IPS-20b (cell line): ENCODE data around the gene MICAL3.
"Not testable (repeated sequence)": the region's sequence is repeated elsewhere in the genome, so short reads cannot be mapped to it uniquely, and the experiment has no call there.

ENCODE experiments used
- H3K27ac ChIP-seq: one replicate; pipeline ENCODE4 v1.5.1; 2013; ENCODE audit warnings: low read length
- H3K27me3 ChIP-seq: 2 replicates; pipeline ENCODE4 v1.6.1; 2013; ENCODE audit warnings: mild to moderate bottlenecking, low read length, inconsistent platforms; ENCODE audit not compliant: insufficient read depth
- H3K36me3 ChIP-seq: 2 replicates; pipeline ENCODE4 v1.6.1; 2013; ENCODE audit warnings: low read depth, mild to moderate bottlenecking, inconsistent platforms, low read length, moderate library complexity; ENCODE audit not compliant: insufficient read depth
- H3K4me1 ChIP-seq: 2 replicates; pipeline ENCODE4 v1.6.1; 2013; ENCODE audit warnings: mild to moderate bottlenecking, control low read depth, inconsistent platforms, low read length, moderate library complexity; ENCODE audit not compliant: insufficient read depth
- H3K4me3 ChIP-seq: 2 replicates; pipeline ENCODE4 v1.5.1; 2013; ENCODE audit warnings: mild to moderate bottlenecking, low read length, inconsistent platforms
- H3K9ac ChIP-seq: 2 replicates; pipeline ENCODE4 v1.6.1; 2013; ENCODE audit warnings: low read depth, mild to moderate bottlenecking, inconsistent platforms, low read length, moderate library complexity
- H3K9me3 ChIP-seq: 2 replicates; pipeline ENCODE4 v1.6.1; 2013; ENCODE audit warnings: mild to moderate bottlenecking, low read depth, low read length, inconsistent platforms; ENCODE audit not compliant: insufficient read depth

The MICAL3 gene

DNA sequence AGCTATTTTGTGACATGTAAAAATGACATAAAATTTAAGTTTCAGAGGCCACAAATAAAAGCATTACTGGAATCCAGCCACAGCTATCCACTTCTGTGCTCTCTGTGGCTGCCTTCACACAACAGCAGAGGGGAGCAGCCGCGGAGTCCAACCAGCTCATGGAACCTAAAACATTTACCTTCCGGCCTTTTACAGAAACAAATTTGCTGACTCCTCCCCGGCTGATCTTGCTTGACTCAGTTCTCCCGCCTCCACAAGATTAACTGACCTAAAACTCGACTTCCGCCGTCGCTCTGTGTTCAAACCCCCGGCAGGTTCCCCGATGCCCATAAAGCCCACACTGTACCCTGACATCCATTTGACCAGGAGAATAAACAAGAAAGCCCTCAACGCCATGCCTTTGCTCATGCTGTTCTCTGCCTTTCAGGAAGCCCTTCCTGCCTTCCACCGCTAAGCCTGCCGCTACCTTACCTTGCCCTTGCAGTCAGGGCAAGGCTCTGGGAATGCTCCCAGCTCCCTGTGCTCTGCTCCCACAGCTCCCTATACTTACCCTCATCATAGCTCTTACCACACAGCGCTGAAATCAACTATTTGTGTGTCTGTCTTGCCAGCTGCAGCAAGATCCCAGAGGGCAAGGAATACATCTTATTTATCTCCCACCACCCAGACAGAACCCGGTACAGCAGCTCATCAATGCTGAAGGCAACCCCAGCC, 35.4 kb downstream of the MICAL3 start:
- Histone ChIP-seq H3K4me1 (no peaks in the 10 kb centered on the region), H3K9ac (no peak overlapping the region), H3K9me3 (no peaks in the 10 kb centered on the region), H3K4me3 (no peak overlapping the region), H3K36me3 (no peaks in the 10 kb centered on the region), H3K27ac (no peak overlapping the region), H3K27me3 (no peaks in the 10 kb centered on the region)

DNA sequence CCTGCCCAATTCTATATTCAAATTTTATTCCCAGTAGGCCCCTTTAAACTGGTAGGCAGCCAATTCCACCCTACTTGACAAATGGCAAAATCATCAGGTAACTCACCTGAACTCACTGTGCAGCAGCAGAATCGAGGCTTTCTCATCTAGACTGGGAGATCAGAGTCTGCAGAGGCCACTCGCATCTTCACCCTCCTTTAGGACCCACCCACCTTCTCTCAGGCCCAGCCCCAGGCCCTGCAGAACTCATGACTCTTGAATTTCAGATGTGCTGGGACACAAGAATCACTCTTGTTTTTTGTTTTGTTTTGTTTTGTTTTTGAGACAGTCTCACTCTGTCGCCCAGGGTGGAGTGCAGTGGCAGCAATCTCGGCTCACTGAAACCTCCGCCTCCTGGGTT, 38.8 kb downstream of the MICAL3 start:
- no peak overlapping the region for H3K9ac ChIP-seq
- H3K27me3 ChIP-seq, result no peaks in the 10 kb centered on the region
- no peaks in the 10 kb centered on the region for H3K36me3 ChIP-seq
- no peaks in the 10 kb centered on the region for H3K9me3 ChIP-seq
- no peak overlapping the region for H3K27ac ChIP-seq
- H3K4me1 ChIP-seq, result peaks cover 2% of the 10 kb centered on the region
- no peak overlapping the region for H3K4me3 ChIP-seq

- H3K9ac ChIP-seq, H3K27ac ChIP-seq, H3K36me3 ChIP-seq, H3K27me3 ChIP-seq, H3K4me3 ChIP-seq, H3K4me1 ChIP-seq, H3K9me3 ChIP-seq: not testable (repeated sequence)
These were observed 39.3 kb downstream of the MICAL3 start for GRCh38 chr22:17985071-17985470.

- no peak overlapping the region for H3K4me3 ChIP-seq
- no peak overlapping the region for H3K9ac ChIP-seq
- no peaks in the 10 kb centered on the region for H3K9me3 ChIP-seq
- no peaks in the 10 kb centered on the region for H3K27me3 ChIP-seq
- H3K4me1 ChIP-seq, result peaks cover 9% of the 10 kb centered on the region
- H3K36me3 ChIP-seq, result no peaks in the 10 kb centered on the region
- no peak overlapping the region for H3K27ac ChIP-seq
These were observed 40.2 kb downstream of the MICAL3 start for GRCh38 chr22:17984114-17984513.

DNA sequence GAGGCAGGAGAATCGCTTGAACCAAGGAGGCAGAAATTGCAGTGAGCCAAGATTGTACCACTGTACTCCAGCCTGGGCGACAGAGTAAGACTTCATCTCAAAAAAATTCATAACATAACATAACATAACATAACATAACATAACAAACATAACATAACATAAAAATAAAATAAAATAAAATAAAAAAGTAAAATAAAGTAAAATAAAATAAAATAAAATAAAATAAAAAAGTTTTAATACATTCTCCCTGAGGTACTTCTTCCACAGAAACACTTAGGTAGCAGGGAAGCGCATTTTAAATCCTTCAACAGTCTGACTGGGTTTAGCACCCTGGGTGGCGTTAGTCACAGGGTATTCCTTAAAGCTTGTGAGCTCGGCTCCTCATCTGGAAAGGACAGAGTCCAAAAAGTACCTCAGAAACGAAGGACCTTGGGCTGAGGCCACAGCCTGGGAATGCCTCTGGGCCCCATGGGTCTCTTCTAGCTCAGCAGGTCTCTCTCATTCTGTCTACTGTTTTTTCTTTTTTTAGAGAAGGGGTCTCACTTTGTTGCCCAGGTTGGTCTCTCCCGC, 41.7 kb downstream of the MICAL3 start:
- no peaks in the 10 kb centered on the region for H3K9me3 ChIP-seq
- H3K4me3 ChIP-seq, result no peak overlapping the region

GRCh38 chr22:17981497-17981896, 42.9 kb downstream of the MICAL3 start:
- Histone ChIP-seq H3K27me3 (no peaks in the 10 kb centered on the region), H3K36me3 (no peaks in the 10 kb centered on the region), H3K9ac (no peak overlapping the region), H3K4me1 (peaks cover 9% of the 10 kb centered on the region), H3K4me3 (no peak overlapping the region), H3K27ac (no peak overlapping the region), H3K9me3 (no peaks in the 10 kb centered on the region)

More for the DNA sequence above, 41.7 kb downstream of the MICAL3 start:
- H3K4me1 ChIP-seq, result peaks cover 9% of the 10 kb centered on the region
- no peaks in the 10 kb centered on the region for H3K36me3 ChIP-seq
- H3K27me3 ChIP-seq, result no peaks in the 10 kb centered on the region
- no peak overlapping the region for H3K27ac ChIP-seq
- H3K9ac ChIP-seq, result no peak overlapping the region

GRCh38 chr22:17980638-17981051, 43.7 kb downstream of the MICAL3 start:
- H3K9ac ChIP-seq, result no peak overlapping the region
- no peaks in the 10 kb centered on the region for H3K9me3 ChIP-seq
- H3K27me3 ChIP-seq, result no peaks in the 10 kb centered on the region
- H3K27ac ChIP-seq, result no peak overlapping the region
- H3K36me3 ChIP-seq, result no peaks in the 10 kb centered on the region
- H3K4me1 ChIP-seq, result peaks cover 9% of the 10 kb centered on the region
- H3K4me3 ChIP-seq, result no peak overlapping the region

GRCh38 chr22:17980015-17980590, 44.3 kb downstream of the MICAL3 start:
- H3K4me3 ChIP-seq, result no peak overlapping the region
- H3K27me3 ChIP-seq, result no peaks in the 10 kb centered on the region
- H3K27ac ChIP-seq, result no peak overlapping the region
- peaks cover 9% of the 10 kb centered on the region for H3K4me1 ChIP-seq
- H3K36me3 ChIP-seq, result no peaks in the 10 kb centered on the region
- H3K9me3 ChIP-seq, result no peaks in the 10 kb centered on the region
- H3K9ac ChIP-seq, result no peak overlapping the region

DNA sequence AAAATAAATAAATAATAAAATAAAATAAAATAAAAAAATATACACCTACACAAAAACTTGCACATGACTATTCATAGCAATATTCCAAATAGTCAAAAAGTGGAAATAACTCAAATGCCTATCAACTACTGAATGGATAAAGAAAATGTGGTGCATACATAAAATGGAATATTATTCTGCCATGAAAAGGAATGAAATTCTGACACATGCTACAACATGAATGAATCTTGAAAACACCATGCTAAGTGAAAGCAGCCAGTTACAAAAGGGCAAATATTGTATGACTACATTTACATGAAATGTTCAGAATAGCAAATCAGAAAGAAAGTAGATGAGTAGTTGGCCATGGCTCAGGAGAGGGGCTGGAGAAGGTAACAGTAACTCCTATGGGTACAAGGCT, 46.3 kb downstream of the MICAL3 start:
- peaks cover 10% of the 10 kb centered on the region for H3K4me1 ChIP-seq

DNA sequence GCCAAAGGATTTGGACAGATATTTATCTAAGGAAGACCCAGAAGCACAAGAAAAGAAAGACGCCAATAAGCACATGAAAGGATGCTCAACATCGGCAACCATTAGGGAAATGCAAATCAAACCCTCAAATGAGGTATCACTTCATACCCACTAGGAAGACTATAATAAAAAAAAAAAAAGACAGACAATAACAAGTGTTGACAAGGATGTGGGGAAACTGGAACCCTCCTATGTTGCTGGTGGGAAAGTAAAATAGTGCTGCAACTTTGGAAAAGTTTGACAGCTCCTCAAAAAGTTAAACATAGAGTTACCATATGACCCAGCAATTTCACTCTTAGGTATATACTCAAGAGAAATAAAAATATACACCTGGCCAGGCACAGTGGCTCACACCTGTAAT, 47.0 kb downstream of the MICAL3 start:
- H3K36me3 ChIP-seq, result no peaks in the 10 kb centered on the region
- H3K9me3 ChIP-seq, result no peaks in the 10 kb centered on the region
- H3K9ac ChIP-seq, result no peak overlapping the region
- H3K4me3 ChIP-seq, result no peak overlapping the region
- H3K27ac ChIP-seq, result no peak overlapping the region
- H3K27me3 ChIP-seq, result no peaks in the 10 kb centered on the region
- peaks cover 14% of the 10 kb centered on the region for H3K4me1 ChIP-seq

More for the DNA sequence above, 46.3 kb downstream of the MICAL3 start:
- H3K27me3 ChIP-seq, result no peaks in the 10 kb centered on the region
- H3K9me3 ChIP-seq, result no peaks in the 10 kb centered on the region
- no peaks in the 10 kb centered on the region for H3K36me3 ChIP-seq
- H3K9ac ChIP-seq, result no peak overlapping the region
- H3K4me3 ChIP-seq, result no peak overlapping the region
- no peak overlapping the region for H3K27ac ChIP-seq

GRCh38 chr22:17976121-17976520, 48.2 kb downstream of the MICAL3 start:
- H3K4me3 ChIP-seq, result no peak overlapping the region
- H3K27me3 ChIP-seq, result no peaks in the 10 kb centered on the region
- H3K9ac ChIP-seq, result no peak overlapping the region
- H3K4me1 ChIP-seq, result peaks cover 14% of the 10 kb centered on the region
- H3K36me3 ChIP-seq, result no peaks in the 10 kb centered on the region
- no peak overlapping the region for H3K27ac ChIP-seq
- no peaks in the 10 kb centered on the region for H3K9me3 ChIP-seq

- H3K9me3 ChIP-seq, result no peaks in the 10 kb centered on the region
- H3K4me1 ChIP-seq, result peaks cover 5% of the 10 kb centered on the region; the same call in 1 of the 2 replicates
- H3K27me3 ChIP-seq, result no peaks in the 10 kb centered on the region
- H3K9ac ChIP-seq, result no peak overlapping the region
- no peak overlapping the region for H3K27ac ChIP-seq
- no peaks in the 10 kb centered on the region for H3K36me3 ChIP-seq
- no peak overlapping the region for H3K4me3 ChIP-seq
These were observed 49.5 kb downstream of the MICAL3 start for GRCh38 chr22:17974703-17975372.
